GM10248 (cell line): ENCODE data around the gene ASB2.

Experiments used
- CTCF ChIA-PET: fragments of 300-600 bp; sonication (Branson Sonifier 250); formaldehyde crosslinking; extraction: SDS; loops from one replicate; lab custom pipeline; 2021; ENCODE audit warnings: antibody characterized with exemption; lab: Yijun Ruan, JAX
- POLR2A ChIA-PET: fragments of 350-650 bp; sonication (Branson Sonifier 250); formaldehyde crosslinking; extraction: SDS; loops from one replicate; lab custom pipeline; 2020; ENCODE audit warnings: antibody characterized with exemption; lab: Yijun Ruan, JAX
- DNase-seq: peaks from one replicate; pipeline ENCODE4 v3.0.0; 2012; ENCODE audit errors: extremely low spot score
- CTCF ChIP-seq: IDR thresholded peaks from 2 replicates; pipeline ENCODE4 v1.5.1; 2012; ENCODE audit warnings: mild to moderate bottlenecking, low read depth; ENCODE audit errors: extremely low read depth, missing control alignments, control extremely low read depth

ASB2 gene

DNA sequence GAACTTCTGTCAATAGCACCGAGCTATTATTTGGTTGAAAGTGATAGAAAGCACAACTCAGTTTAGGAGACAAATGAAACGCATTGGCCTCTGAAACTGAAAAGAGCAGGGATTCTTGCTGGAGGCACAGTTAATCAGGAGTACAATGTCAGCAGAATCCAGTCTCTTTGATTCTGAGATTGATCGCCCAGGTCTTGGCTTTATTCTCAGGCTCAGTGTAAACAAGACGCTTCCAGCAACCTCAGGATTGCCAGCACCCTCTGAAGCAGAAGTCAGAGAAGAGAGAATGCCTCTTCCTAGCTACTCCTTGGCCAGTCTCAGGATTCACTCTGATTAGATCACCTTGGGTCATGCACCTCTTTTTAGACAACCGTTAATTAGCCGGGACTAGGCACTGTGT lies 38.0 kb upstream of the ASB2 start:
- TF ChIP-seq CTCF, result no peak
- DNase-seq, result no peak
- ChIA-PET CTCF (interaction anchor here (1.0 to 16.5 kb wide), 6 partner anchors 10 to 807 kb away, joined by 3 to 151 read pairs (median 4); partner anchors contain the start of genes OTUB2 and UBR7), POLR2A (no interaction called here)

DNA sequence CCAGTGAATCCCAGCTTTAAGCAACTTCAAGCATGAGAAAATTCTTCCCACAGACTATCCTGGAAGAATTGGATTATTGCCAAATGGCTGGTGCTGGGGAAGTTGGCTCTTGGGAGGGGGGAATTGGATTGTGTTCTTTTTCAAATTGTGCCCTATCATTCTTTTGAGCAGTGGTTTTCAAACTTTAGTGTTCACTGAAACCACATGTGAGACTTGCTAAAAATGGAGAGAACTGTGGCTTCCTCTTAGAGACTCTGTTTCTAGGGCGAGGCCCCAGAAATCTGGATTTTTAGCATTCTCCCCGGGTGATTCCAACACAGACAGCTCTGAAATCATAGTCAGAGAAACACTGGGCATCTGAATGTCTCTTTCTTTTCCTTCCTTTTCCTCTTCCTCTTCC lies 35.4 kb upstream of the ASB2 start:
- POLR2A ChIA-PET, result no interaction called here
- CTCF ChIA-PET, result interaction anchor here (0.7 to 3.6 kb wide), 12 partner anchors 8 to 168 kb away, joined by 3 to 18 read pairs (median 4); no protein-coding TSS in a partner anchor
- TF ChIP-seq CTCF, result no peak
- no peak for DNase-seq

- CTCF ChIA-PET, result interaction anchor here (0.7 to 3.6 kb wide), 9 partner anchors 8 to 169 kb away, joined by 3 to 19 read pairs (median 5); no protein-coding TSS in a partner anchor
- DNase-seq, result no peak
- POLR2A ChIA-PET, result no interaction called here
- no peak for TF ChIP-seq CTCF
These were observed 34.3 kb upstream of the ASB2 start for GRCh38 chr14:94010625-94011024.

DNA sequence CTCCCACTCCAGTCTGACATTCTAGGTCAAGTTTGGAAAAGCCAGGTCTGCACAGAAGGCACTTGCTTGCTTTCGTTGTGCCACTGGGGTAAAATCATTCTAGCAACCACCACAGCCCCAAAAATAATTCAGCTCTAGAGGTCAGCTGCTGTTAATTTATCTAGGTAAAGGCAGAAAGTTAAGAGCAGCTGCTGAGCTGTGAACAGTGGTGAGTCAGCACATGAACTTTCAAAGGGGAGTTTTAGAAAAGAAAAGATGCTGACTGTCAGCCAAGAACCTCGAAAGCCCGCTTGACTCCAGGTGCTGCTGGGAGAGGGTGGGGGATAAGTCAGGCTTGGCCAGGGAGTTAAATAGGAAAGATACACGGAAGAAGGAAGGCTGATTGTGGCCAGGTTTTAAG lies 33.4 kb upstream of the ASB2 start:
- no peak for TF ChIP-seq CTCF
- POLR2A ChIA-PET, result no interaction called here
- CTCF ChIA-PET, result interaction anchor here (1.1 to 3.4 kb wide), 7 partner anchors 8 to 73 kb away, joined by 3 to 19 read pairs (median 5); no protein-coding TSS in a partner anchor
- peak; percentile 67 for DNase-seq

DNA sequence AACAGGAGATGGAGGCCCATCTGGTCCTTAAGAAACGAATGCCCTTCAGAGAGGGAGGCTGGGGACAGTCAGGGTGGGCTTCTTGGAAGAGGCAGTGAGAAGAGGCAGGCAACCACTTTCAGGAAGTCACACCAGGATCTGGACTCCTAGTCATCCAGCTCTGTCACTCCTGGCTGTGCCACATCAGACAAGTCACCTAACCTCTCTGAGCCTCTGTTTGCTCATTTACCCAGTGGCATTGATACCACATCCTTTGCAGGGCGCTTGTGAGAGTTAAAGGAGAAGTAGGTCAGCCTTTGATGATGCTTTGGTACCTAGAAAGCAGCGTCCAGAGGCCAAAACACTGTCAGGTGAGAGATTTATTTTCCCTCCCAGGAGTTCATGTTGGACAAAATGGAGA lies 31.9 kb upstream of the ASB2 start:
- ChIA-PET CTCF (interaction anchor here (1.5 to 3.4 kb wide), 2 partner anchors 9 to 68 kb away, joined by 4 to 19 read pairs; no protein-coding TSS in a partner anchor), POLR2A (no interaction called here)
- TF ChIP-seq CTCF, result no peak
- no peak for DNase-seq

DNA sequence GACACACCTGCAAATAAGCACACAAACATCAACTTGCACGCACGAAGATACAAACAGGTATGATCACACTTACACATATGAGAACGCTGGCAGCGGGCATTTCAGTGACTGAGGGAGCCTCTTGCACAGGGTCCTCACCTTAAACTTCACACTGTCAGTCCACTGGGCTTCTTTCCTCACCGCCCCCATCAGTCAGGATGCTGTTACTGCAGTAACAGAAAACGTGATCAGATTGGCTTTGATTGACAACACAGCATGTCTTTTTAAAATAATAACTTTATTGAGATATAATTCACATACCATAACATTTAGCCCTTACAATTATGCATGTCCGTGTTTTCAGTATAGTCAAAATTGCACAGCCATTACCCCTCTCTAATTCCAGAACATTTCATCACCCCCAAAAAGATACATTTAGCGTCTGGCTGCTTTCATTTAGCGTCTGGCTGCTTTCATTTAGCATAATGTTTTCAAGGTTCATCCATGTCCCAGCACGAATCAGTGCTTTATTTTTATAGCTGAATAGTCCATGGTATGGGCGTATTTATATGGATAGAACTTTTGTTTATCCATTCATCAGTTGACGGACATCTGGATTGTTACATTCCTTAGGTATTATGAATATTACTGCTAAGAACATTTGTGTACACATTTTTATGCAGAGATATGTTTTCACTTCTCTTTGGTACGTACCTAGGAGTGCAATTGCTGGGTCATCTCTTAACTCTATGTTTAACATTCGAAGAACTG lies 29.1 kb upstream of the ASB2 start:
- peak; percentile 61 for DNase-seq
- POLR2A ChIA-PET, result interaction anchor here (1.3 kb wide), 1 partner anchor 47 kb away, joined by 3 read pairs; no protein-coding TSS in a partner anchor
- TF ChIP-seq CTCF, result peak; percentile 44
- CTCF ChIA-PET, result interaction anchor here (0.7 to 17.4 kb wide), 11 partner anchors 9 to 81 kb away, joined by 3 to 664 read pairs (median 4); partner anchors contain the start of gene OTUB2
